Measurements from ENCODE around the gene NIFK.
"Not testable (repeated sequence)": the region's sequence is repeated elsewhere in the genome, so short reads cannot be mapped to it uniquely, and the experiment has no call there.

NIFK gene

DNA sequence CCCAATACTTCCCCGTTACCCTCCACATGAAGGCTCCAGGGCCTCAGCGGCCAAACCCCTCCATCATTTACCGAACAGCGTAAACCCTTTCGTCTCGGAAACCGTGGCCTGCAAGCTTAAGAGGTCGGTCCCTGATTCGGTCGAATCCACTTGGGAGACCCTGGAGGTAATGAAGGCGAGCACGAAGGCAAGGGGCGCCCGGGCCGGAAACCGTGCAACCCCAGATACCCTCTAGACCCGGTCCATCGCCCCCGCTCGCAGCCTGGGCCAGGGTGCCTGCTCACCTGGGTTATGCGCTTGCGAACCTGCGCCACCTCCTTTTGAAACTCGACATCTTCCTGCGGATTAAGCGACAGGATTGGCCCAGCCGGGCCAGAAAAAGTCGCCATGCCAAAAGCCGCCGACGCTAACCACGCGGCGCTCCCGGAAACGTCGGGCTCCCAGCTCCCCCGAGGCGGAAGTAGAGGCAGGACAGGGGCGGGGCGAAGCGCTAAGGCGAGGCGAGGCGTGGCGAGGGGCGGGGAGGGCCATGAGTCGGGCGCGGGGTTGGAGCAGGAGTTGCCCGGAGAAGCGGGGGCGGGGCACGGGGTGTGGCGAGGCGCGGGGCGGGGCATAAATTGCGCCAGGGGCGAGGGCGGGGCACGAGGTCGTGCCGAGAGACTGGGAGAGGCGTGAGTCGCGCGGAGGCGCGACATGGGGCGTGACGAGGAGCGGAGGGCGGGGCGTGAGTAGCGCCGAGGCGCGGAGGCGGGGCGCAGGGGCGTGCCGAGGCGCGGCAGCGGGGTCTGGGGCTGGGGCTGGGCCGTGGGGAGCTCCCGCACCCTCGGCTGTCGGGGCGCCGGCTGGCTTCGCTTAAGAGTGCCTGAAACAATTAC is at the start of gene NIFK:
Gene NIFK (minus strand): TSS at position 414 of the 875 bp plus-strand sequence. CDS start 25 bp downstream, at position 389.
- DNase-seq = peak; percentile 95

DNA sequence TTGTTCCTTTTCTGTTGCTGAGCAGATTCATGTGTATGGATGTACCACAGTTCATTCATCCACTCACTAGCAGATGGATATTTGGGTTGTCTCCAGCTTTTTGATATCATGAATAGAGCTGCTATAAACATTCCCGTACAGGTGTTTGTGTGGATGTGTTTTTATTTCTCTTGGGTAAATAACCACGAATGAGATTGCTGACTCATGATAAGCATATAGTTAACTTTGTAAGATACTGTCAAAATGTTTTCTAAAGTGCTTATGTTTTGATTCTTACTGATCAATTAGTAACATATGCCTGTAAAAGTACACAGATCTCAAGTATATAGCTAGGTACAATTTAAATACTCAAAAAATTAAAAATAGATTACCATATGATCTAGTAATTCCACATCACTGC is 46.5 kb upstream of the NIFK start:
- no peak for DNase-seq

DNA sequence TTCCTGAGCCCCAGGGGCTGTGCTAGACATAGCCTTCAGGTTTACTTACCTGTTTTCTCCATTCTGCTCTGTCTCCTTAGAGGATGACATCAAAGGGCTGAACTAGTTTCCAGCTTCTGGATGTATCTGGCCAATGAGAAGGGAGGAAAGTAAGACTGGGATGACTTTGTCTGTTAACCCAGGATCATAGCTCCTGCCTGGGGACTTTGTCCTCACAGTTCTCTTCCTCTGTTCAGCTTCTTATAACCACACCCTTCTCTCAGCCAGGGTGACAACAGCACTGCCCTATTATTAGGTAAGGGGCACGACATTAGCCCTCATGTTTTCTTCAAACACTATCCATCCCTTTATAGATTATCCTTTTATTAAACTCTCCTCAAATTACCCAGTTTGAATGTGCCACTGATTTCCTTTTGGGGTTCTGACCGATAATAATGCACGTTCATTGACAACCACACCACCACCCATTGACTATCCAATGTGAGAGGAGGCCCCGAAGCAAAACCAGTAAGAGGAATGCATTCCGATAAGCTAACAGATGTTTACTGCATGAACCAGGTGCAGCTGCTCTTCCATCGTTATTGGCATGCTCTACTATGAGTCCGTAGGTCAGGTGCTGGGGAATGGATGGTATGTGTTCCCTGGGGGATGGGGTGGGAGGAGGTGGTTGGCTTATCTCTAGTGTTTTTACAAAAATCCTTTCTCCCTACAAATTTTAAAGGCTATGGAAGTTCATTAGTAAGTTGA is 42.2 kb upstream of the NIFK start:
- DNase-seq = no peak

DNA sequence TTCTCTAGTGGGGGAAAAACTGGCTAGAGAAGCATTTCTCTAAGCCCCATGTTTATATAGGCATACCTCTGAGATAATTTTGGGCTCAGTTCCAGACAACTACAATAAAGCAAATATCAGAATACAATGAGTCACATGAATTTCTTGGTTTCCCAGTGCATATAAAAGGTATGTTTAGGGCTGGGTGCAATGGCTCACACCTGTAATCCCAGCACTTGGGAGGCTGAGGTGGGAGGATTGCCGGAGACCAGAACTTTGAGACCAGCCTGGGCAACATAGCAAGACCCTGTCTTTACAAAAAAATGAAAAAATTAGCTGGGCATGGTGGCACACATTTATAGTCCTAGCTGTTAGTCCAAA is 41.0 kb upstream of the NIFK start:
- DNase-seq = no peak

DNA sequence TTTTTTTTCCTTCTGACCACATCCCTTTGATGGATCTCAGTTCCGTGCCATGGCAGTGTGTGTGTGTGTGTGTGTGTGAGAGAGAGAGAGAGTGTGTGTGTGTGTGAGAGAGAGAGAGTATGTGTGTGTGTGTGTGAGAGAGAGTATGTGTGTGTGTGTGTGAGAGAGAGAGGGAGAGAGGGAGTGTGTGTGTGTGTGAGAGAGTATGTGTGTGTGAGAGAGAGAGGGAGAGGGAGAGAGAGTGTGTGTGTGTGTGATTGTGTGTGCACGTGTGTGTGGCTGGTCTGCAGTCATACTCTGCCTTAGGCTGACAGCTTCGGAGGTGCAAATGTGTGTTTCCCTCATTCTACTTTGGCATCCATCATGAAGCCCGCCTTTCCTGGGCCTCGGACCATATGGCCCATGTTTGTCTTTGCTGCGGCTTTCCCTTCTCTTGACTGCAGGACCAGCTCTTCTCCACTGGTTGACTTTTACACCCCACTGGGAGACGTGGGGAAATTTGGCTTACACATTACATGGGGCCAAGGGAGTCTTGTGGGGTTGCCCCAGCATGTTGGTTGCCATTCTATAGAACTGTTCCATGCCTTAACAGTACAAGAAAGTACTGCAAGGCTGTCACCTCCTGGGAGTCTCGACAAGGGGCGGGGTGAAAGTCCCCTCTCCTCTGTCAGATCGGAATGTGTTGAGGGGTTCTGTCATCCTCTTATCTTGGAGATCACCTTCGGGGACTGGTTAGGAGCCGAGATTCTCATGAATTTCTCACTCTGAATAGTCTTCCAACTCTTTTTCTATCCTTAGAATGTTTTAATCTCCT is 40.4 kb upstream of the NIFK start:
- DNase-seq = peak; percentile 74

DNA sequence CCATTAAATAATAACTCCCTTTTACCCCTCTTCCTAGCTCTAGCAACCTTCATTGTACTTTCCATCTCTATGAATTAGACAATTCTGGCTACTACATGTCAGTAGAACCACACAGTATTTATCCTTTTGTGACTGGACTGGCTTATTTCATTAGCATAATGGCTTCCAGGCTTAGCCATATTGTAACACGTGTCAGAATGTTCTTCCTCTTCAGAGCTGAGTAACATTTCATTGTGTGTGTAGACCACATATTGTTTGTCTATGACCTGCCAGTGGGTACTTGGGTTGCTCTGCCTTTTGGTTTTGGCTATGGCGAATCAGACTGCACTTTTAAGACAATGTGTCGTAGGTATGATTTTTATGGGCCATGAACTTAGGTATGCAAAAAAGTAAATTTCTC is 39.7 kb upstream of the NIFK start:
- DNase-seq = no peak

DNA sequence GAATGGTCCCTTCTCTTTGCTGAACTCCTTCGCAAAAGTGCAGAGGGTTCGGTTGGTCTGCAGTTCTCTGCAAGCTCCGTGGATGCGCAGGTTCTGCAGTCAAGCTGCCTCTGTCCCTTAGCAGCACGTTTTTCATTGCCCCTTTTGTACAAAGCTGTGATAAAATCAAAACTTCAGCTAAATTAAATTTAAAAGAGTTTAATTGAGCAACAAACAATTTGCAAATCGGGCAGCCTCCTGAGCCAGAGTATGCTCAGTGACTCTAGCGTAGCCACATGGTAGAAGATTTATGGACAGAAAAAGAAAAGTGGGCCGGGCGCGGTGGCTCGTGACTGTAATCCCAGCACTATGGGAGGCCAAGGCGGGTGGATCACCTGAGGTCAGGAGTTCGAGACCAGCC is 37.6 kb upstream of the NIFK start:
- no peak for DNase-seq

DNA sequence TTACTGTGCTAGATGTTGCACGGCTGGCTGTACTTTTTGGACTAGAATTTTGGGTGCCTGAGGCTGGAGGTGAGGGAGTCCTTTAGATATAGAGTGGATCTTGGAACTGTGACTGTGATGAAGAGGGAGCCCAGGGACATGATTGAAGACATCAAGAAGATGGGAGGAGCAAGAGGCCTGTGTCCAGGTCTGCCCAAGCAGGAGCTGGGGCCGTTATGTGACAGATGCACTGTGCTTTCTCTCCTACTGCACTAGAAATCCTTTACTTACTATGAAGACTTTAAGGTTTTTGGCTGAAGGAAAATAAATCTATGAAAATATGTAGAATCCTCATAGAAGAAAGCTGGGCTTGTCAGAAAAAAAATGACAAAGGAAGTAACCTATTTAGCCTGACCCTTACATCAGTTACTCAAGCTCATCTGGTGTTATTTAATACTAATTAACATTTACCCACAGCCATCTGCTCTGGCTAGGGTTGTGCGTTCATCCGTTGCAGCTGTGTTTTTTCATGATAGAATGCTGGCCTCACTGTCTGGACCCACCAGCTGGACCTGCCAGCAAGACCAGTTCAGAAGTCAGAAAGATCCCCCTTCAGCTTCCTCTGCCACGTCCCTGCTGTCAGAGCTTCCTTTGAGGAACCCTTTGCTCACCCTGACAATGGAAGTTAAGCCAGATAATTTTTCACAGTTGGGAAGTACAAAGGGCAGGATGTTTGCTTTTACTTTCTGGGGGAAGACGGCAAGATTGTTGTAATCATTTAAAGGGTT is 35.5 kb upstream of the NIFK start:
- peak; percentile 84 for DNase-seq

DNA sequence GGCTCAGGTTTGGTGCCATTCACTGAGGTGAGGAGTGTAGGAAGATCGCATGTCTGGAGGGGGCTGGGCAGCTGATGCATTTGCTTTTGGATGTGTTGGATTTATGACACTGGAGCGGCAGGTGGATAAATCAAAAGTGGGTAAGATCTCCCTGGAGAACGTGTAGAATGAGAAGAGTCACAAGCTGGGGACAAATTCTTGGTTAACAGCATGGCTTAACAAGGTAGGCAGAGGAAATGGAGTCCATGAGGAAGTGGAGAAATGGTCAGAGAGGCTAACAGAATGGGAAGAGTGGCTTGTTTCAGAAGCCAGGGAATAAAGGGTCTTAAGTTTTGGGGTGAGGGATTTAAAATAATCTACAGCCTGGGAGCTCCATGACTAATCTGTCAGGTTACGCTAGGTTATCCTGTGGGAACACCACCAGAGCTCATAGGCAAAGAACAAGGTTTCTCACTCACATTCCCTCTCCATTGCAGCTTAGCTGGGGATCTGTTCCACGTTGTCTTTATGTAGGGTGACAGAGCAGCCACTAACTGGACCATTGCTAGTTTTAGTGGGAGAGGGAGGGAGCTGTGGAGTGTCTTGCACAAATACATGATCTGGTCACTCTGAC is 31.6 kb upstream of the NIFK start:
- DNase-seq = no peak

DNA sequence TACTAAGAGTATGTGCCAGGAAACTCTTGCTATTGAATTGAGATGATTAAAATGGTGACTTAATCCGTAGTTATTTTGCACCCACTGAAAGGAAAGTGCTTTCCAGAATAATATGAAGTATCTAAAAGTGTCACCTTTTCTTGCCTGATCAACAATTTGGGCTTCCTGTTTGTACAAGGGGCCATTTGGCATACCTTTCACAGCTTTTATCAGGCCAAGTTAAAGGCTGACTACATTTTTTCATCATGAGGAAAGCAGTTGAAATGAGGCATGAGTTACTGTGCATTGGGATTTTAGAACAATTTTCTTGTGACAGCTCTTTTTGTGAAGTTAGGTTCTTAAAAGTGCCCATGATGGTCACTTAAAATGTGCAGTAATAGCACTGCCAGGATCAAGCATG is 29.9 kb upstream of the NIFK start:
- DNase-seq = no peak

DNA sequence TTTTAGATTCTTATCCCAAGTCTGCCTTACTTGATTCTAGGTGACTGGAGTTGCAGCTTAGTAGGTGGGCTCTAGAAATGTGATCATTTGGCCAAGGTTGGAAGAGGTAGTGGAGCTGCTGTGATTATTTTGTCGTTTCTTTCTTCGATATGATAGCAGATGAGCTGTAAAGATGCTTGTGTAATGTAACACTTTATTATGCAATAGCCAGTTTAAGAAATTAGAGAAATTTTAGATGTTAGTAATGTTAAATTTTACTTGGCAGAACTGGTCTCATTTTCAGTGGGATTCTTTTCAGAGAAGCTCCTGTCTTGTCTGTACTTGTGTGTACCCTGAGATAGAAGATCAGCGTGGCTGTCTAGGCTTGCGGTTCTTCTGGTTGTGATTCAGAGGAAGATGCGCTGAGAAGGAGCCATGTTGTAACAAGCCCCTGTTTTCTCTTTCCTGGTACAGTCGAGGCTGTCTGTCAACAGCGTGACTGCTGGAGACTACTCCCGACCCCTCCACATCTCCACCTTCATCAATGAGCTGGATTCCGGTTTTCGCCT is 28.1 kb upstream of the NIFK start:
- DNase-seq = no peak

DNA sequence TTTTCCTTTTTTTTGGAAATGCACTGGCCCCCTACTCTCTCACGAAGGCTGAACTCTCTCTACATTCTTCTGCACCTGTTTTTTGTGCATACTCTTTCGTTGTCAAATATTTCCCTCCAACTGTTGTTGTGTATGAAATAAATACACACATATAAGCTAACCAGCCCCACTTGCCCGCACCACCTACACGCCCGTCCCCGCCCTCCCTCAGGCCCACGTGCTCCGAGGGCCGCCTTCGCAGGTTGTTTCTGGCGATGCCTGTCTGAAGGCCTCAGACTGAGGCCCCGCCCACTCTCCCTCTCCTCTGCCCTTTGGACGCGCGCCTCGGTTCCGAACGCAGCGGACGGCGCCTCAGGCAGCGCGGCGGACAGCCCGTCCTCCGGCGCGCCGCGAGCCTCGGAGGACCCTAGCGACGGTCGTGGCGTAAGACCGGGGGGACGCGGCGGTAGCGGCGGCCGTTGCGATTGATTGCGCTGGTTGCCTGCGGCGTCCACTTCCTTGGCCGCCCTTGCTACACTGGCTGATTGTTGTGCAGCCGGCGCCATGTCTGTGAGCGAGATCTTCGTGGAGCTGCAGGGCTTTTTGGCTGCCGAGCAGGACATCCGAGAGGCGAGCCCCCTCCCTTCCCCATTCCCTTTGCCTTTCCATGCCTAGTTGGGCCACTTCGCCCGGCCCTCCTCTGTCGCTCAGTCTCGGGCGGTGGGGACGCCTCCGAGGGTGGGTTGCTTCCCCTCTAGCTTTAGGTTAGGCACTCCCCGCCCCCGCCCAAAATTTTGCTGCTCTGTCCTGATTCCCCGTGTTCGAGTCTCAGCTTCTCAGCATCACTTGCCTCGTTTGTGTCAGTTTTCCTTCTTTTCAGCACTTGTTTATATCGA is 18.8 kb upstream of the NIFK start, which contains the start of gene TSN:
Gene TSN (plus strand): TSS at position 415 of the 875 bp plus-strand sequence. CDS start 129 bp downstream, at position 544.
- peak; percentile 89 for DNase-seq

DNA sequence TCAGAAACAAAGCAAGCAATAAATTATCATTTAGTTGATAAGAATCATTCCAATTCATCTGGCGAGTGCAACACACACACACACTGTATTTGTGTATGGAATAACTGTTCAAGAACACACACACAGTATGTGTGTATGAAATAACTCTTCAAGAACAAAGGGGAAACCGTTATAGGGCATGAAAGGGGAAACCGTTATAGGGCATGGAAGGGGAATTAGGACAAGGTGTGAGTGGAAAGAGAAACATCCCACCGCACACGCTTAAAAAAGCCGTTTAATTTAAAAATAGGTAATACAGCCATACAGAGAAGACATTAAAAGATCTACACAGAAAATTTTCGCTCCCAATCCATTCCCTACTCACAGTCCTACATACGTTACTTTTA is 18.2 kb upstream of the NIFK start:
- DNase-seq = no peak

DNA sequence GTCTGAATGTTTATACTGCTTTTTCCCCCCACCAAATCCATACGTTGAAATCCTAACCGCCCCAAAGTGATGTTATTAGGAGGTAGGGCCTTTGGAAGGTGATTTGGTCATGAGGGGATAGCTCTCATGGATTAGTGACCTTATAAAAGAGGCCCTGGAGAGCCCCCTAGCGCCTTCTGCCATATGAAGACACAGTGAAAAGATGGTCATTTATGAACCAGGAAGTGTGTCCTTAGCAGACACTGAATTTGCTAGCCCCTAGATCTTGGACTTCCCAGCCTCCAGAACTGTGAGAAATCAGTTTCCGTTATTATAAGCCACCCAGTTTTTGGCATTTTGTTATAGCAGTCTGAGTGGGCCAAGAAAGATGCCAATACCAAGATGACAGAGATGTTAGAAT is 11.5 kb upstream of the NIFK start:
- no peak for DNase-seq

DNA sequence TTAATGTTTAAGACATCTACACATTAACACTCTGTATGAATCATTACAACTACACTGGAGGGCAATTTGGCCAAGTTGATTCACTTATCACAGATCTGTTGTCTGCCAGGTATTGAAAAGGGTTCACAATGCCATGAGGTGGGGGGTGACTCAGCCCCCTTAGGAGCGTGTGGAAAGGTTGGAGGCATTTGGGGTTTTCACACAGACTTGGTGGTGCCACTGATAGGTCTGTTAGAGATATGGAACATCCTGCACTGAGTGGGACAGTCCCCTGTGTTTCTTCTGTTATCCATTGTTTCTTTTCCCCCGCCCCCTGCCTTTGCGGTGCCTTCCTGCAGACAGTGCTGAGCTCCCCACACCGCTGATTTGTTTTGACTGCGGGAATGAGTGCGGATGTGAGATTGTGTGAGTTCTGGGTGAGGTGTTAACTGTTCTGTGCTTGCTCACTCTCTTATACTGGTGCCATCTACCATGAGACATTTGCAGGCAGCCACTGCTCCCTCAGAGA is 9.4 kb upstream of the NIFK start:
- no peak for DNase-seq

DNA sequence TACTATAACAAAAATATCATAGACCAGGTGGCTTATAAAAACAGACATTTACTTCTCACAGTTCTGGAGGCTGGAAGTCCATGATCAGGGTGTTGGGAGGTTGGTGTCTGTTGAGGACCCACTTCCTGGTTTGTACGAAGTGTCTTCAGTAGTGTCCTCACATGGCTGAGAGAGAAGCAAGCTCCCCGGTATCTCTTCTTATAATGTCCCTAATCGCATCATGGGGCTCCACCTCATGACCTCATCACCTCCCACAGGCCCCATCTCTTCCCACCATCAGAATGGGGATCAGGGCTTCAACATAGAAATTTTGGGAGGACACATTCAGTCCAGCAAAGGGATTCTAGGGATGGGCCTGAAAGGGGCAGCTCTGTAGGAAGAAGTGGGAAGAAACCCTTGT is 4.8 kb upstream of the NIFK start:
- no peak for DNase-seq

DNA sequence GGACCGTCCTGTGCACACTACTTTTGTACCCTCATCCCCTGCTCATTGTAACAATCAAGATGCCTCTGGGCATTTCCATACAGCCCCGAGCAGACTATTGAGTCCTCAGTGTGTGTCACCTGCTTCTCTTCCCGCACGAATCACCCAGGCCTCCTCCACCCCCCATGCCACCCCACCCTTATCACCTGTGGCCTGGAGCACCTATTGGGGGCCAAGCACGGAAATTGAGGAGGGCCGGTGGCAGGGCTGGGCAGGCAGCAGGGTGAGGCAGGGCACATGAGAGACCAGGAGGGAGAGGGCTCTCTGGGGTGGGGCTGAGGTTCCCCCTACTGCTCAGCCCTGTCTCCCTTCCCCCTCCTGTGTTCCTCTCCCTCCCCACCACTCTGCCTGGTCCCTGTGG is 4.3 kb upstream of the NIFK start:
- DNase-seq = no peak

DNA sequence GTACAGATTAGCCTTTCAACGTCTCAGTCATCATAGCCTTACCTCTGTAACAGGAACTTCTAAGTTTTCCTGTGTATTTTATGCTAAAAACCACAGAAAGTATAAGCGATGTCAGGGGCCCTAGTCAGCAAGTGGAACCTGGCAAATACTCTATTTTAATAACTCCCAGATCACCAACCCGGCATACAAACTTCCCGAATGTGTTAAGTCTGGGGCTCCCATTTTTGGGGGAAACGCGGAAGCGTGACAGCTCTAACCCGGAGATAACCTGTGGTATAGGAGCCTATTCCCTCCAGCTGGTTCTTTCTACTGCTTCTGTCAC is 574 bp downstream of the NIFK start:
- no peak for DNase-seq

DNA sequence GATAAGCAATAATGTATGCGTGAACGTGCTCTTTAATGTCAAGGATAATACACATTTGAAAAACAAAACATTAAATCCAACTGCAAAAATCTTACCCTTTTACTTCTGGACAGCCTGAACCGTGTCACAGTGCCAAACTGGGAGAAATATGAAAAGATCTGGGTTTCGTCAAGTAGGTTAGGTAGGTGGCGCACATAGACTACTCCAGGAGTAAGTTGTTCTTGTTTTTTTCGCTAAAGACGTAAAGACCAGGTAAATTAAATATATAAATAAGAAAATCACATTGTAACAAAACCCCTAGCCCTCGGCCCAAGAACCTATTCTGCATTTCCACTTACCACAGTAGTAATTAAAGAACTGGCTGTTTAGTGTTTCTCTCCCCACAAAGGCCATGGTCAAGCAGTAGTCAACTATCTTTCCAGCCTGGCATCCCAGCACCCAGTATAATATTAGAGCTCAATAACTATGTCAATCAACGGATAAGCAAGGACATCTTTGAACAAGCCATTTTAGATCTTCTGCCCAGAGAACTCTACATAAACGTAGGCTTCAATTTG is 1.1 kb downstream of the NIFK start:
- no peak for DNase-seq

DNA sequence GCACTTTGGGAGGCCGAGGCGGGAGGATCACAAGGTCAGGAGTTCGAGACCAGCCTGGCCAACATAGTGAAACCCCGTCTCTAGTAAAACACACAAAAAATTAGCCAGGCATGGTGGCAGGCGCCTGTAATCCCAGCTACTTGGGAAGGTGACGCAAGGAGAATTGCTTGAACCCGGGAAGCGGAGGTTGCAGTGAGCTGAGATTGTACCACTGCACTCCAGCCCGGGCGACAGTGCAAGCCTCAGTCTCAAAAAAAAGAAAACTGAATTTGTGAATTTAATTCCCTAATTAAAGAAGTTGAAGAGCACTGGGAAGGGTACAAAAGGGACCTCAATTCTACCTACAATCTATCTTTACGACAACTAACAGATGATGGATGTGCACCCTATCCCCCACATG is 2.1 kb downstream of the NIFK start:
- DNase-seq = not testable (repeated sequence)

Data from DMS 273 treated with DMSO at 0.1 percent for 48 hours (cell line).